Uterus (tissue), 2 donors: ENCODE measurements around the gene IGSF3.
"Not testable (repeated sequence)": the region's sequence is repeated elsewhere in the genome, so short reads cannot be mapped to it uniquely, and the experiment has no call there.

Experiments
- CTCF ChIP-seq, 4 experiments: fragments of 200-600 bp in 2 of 4; fragments of 450-650 bp in 2 of 4; sonication (generic) in 2 of 4; IDR thresholded peaks; one replicate each; pipeline ENCODE4 v1.5.1; 2016 to 2019; ENCODE audit warnings: antibody characterized with exemption in 4 of 4, mild to moderate bottlenecking in 2 of 4, moderate library complexity in 1 of 4
- POLR2A ChIP-seq, 2 donors: fragments of 450-650 bp; IDR thresholded peaks; one replicate each; pipeline ENCODE4 v1.6.1; 2016; ENCODE audit warnings: antibody characterized with exemption in 2 of 2, mild to moderate bottlenecking in 1 of 2, moderate library complexity in 1 of 2

GRCh38 chr1:116658645-116659044, 8.9 kb downstream of the IGSF3 start:
- TF ChIP-seq POLR2A, CTCF (IDR thresholded peaks at IDR 0.05): not testable (repeated sequence)
